ENCODE results near the gene CALU.

GRCh38 chr7:128805225-128805624 lies 66.1 kb downstream of the CALU start:
- TF ChIP-seq CTCF (conservative IDR thresholded peaks at IDR 0.05; ENCODE audit: low read depth, low read length) (no peak), EZH2phosphoT487 (IDR thresholded peaks at IDR 0.05; ENCODE audit: borderline replicate concordance, low read length) (no peak), EZH2 (IDR thresholded peaks at IDR 0.05; ENCODE audit: low read length, unreplicated experiment) (no peak)

Data from PC-3 (cell line).